ENCODE results near the gene C20orf204.

C20orf204 gene

DNA sequence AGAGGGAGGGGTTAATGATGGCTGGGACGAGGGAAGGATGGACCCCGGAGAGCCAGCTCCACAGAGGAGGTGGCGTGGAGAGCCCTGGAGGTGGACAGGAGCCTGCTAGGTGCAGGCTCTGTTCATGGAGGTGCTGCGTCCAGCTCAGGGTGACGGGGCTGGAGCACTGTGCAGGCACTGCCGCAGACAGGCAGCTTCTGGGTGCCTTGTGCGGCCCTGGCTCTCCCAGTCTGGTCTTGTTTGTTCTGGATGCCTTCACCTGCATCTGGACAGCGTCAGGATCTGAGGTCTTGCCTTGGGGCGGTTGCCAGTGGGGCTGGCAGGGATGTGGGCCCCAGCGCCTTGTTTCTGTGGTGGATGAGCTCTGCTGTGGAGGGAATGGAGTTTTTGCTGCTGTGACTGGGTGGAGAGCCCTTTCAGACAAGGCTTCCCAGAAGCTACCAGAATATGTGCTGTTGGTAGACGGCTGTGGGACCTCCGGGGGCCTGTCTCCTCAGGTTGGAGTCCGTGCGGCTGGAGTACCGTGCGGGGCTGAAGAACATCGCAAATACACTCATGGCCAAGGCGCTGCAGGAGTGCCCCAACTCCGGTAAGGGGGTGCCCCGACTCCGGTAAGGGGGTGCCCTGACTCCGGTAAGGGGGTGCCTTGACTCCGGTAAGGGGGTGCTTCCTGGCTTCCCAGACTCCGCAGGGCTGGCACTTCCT lies 7.8 kb upstream of the C20orf204 start:
- TF ChIP-seq, protein P1, sequence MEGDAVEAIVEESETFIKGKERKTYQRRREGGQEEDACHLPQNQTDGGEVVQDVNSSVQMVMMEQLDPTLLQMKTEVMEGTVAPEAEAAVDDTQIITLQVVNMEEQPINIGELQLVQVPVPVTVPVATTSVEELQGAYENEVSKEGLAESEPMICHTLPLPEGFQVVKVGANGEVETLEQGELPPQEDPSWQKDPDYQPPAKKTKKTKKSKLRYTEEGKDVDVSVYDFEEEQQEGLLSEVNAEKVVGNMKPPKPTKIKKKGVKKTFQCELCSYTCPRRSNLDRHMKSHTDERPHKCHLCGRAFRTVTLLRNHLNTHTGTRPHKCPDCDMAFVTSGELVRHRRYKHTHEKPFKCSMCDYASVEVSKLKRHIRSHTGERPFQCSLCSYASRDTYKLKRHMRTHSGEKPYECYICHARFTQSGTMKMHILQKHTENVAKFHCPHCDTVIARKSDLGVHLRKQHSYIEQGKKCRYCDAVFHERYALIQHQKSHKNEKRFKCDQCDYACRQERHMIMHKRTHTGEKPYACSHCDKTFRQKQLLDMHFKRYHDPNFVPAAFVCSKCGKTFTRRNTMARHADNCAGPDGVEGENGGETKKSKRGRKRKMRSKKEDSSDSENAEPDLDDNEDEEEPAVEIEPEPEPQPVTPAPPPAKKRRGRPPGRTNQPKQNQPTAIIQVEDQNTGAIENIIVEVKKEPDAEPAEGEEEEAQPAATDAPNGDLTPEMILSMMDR (IDR thresholded peaks at IDR 0.05; ENCODE audit: control insufficient read depth, extremely low read depth, insufficient read depth), result no peak
- DNase-seq (ENCODE audit: low read depth), result no peak
- no peak overlapping the region for H3K4me3 ChIP-seq (ENCODE audit: low read depth, low read length)

DNA sequence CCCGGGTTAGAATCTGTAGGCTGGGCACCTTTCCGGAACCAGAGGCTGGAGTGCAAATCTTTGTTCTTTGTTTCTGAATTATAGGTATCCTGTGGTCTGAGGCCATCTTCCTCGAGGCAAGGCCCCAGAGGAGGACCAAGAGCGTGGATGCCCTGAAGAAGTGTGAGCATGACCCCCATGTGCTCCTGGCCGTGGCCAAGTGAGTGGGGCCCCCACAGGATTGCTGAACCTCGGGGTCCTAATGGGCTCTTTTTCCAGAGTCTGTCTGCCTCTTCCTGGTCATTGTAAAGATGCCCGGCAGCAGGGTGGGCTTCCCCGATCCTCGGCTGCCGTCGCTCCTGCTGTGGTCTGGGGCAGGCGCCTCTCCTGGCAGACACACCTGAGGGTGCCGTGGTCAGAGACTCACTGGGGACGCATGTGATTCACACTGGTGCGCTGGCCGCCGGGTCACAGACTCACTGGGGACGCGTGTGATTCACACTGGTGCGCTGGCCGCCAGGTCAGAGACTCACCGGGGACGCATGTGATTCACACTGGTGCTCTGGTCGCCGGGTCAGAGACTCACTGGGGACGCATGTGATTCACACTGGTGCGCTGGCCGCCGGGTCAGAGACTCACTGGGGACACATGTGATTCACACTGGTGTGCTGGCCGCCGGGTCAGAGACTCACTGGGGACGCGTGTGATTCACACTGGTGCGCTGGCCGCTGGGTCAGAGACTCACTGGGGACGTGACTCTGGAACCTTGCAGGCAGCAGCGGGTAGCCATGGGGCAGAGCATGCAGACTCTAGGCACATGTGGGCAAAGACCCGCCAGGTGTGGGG lies 6.5 kb upstream of the C20orf204 start:
- DNase-seq (ENCODE audit: low read depth), result no peak
- TF ChIP-seq, protein P1 (IDR thresholded peaks at IDR 0.05; ENCODE audit: control insufficient read depth, extremely low read depth, insufficient read depth), result no peak
- no peak overlapping the region for H3K4me3 ChIP-seq (ENCODE audit: low read depth, low read length)

DNA sequence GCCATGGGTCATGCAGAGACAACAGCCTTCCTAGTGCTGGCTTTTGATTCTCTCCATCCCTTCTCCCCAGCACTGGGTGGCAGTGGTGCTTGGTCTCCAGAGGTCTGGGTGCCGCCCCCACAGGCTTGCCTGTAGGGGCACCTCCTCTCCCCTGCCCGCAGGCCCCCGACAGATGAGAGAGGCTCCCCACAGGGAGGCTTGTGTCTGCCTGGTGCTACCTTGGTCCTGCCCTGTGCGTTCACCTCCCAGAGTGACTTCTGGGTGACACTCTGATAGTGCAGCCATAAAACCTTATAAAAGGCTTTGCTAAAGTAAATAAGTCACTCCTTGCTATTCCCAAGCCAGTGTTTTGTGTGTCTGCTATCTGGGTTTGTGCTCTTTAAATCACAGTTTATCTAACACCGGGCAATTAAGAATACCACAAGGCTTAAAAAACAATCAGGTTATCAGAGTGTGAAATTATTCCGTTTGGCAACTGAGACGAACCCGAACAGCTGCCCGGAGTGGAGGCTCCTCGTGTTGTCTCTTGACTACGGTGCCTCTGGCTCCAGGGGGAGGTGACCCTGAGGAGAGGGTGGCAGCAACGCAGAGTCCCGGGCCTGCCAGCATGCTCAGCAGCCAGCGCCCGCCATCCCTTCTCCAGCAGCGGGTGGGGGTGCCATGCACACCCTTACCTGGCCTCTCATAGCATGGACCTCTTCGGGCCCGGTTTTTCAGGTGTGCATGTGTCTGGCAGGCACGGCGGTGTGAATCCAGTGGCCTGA lies 5.4 kb upstream of the C20orf204 start:
- TF ChIP-seq, protein P1 (IDR thresholded peaks at IDR 0.05; ENCODE audit: control insufficient read depth, extremely low read depth, insufficient read depth), result no peak
- no peak for DNase-seq (ENCODE audit: low read depth)

GRCh38 chr20:64031822-64032314 lies 4.1 kb upstream of the C20orf204 start:
- no peak for DNase-seq (ENCODE audit: low read depth)
- TF ChIP-seq, protein P1 (IDR thresholded peaks at IDR 0.05; ENCODE audit: control insufficient read depth, extremely low read depth, insufficient read depth), result no peak
- H3K4me3 ChIP-seq (ENCODE audit: low read depth, low read length), result no peak overlapping the region

More for the DNA sequence above, 5.4 kb upstream of the C20orf204 start:
- H3K4me3 ChIP-seq (ENCODE audit: low read depth, low read length), result no peak overlapping the region

DNA sequence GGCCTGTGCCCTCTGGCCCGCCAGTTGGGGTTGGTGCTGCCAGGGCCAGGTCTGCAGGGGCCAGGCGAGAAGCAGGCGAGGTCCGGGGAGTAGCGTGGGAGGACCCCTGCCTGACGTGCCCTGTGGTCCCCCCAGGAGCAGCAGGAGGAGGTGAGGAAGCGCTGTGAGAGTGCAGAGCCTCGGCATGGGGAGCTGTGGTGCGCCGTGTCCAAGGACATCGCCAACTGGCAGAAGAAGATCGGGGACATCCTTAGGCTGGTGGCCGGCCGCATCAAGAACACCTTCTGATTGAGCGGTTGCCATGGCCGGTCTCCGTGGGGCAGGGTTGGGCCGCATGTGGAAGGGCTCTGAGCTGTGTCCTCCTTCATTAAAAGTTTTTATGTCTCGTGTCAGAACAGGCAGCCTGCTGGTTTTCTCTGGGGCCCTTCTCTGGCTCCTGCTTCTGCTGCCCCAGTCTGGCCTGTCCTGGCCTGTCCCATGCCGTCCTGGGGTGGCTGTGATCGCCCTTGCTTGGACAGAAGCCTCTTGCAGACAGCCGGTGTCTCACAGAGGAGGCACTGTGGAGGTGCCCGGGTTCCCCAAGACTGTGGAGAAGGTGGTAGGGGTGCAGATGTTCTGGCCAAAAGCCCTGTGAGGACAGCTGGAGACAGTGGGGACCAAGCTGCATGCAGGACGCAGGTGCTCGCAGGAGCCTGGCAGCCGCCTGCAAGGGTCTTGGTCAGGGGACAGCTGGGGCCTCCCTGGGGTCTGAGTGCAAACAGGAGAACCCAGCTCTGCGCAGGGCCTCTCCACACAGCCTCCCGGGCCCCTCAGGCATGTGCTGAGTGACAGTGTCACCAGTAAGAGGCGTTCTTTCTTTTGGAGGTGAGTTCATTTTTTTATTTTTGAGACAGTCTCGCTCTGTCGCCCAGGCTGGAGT lies 3.0 kb upstream of the C20orf204 start:
- TF ChIP-seq, protein P1 (IDR thresholded peaks at IDR 0.05; ENCODE audit: control insufficient read depth, extremely low read depth, insufficient read depth), result no peak

More for the DNA sequence above, 3.0 kb upstream of the C20orf204 start:
- no peak for DNase-seq (ENCODE audit: low read depth)
- no peak overlapping the region for H3K4me3 ChIP-seq (ENCODE audit: low read depth, low read length)
